Right lobe of liver (tissue), 6 donors: ENCODE results near the gene BTBD16. TPM values are rescaled to one million over a fixed set of nuclear protein-coding genes. Genes with fewer than 3 reads are reported as not detected.

Source experiments
- ATAC-seq, 4 donors: fragments of 200-7000 bp; cut with Tn5 transposase; one replicate each; pipeline ENCODE4 v1.9.1; 2020; ENCODE audit warnings: mild to moderate bottlenecking in 4 of 4, moderate library complexity in 4 of 4
- DNase-seq, 3 donors: peaks; one replicate each; pipeline ENCODE4 v3.0.0-alpha.2; 2020
- H3K27ac ChIP-seq, 3 donors: fragments of 200-600 bp; one replicate each; pipeline ENCODE4 v1.8.0; 2022
- H3K27me3 ChIP-seq, 2 donors: fragments of 200-600 bp; one replicate each; pipeline ENCODE4 v1.8.0; 2022
- H3K36me3 ChIP-seq, 4 donors: fragments of 200-600 bp; sonication (generic) in 1 of 4; one replicate each; pipeline versions ENCODE4 v1.5.1 to v1.8.0; 2017 to 2022; ENCODE audit warnings: control low read depth in 1 of 4
- H3K4me1 ChIP-seq, 4 donors: fragments of 200-600 bp; sonication (generic) in 1 of 4; one replicate each; pipeline versions ENCODE4 v1.5.1 to v1.8.0; 2017 to 2022; ENCODE audit warnings: control low read depth in 1 of 4
- H3K4me3 ChIP-seq, 3 donors: fragments of 200-600 bp; one replicate each; pipeline ENCODE4 v1.8.0; 2022
- H3K9me3 ChIP-seq, 4 donors: fragments of 200-600 bp; sonication (generic) in 1 of 4; one replicate each; pipeline versions ENCODE4 v1.5.1 to v1.8.0; 2017 to 2022; ENCODE audit warnings: control low read depth in 1 of 4
- CTCF ChIP-seq, 4 donors: fragments of 200-600 bp in 3 of 4; fragments of 450-650 bp in 1 of 4; IDR thresholded peaks; one replicate each; pipeline versions ENCODE4 v1.5.1 to v1.8.0; 2016 to 2022; ENCODE audit warnings: antibody characterized with exemption in 4 of 4, mild to moderate bottlenecking in 2 of 4
- POLR2A ChIP-seq: fragments of 450-650 bp; IDR thresholded peaks from one replicate; pipeline ENCODE4 v1.6.1; 2017; ENCODE audit warnings: antibody characterized with exemption, mild to moderate bottlenecking
- WGBS: methylation state at CpG from one replicate; pipeline ENCODE4 v1.1.6; 2018; ENCODE audit warnings: low coverage, low lambda C conversion rate; ENCODE audit not compliant: insufficient coverage; ENCODE audit errors: missing lambda C conversion rate; 5-methylcytosine and 5-hydroxymethylcytosine counted together
- intact Hi-C, 2 donors: fragments of 100-400 bp; cut with DNase I; formaldehyde crosslinking; loops; one replicate each; pipeline versions ENCODE4 v1.11.2 to v1.14.1; 2022
- total RNA-seq, 6 experiments: library from RNA; depleted of rRNA in 2 of 6; stranded (reverse); fragments of >200 nt in 2 of 6; fragmentation: NEBNext Ultra II Directional in 3 of 6; extraction: Animal tissue kit (Norgen Biotek cat#: 25700) in 3 of 6; gene quantifications; one replicate each; pipeline versions ENCODE4 v1.1.0 to v1.2.4, GENCODE V29; 2016 to 2023
- donor health status: DM: no; HTN: yes; CAD: no.
- donor health status: DM: no; HTN: no; CAD: no.
- donor health status: DM: no; HTN: no; CAD: no.
- donor health status: DM: no; HTN: yes; CAD: no.
- donor health status: DM: no; HTN: yes; CAD: no.

Gene BTBD16
- total RNA-seq, 6 experiments from 2014 or later = 0.98 to 3.0 (median 2.0) TPM

- H3K27me3 ChIP-seq = no peaks in the 10 kb centered on the region
- no peak overlapping the region for H3K4me3 ChIP-seq
- WGBS = 71% methylated on average over 1 of the region's 11 CpGs
- no peaks in the 10 kb centered on the region for H3K9me3 ChIP-seq
- no peak for DNase-seq
- peaks cover 0 to 20% (median 0%) of the 10 kb centered on the region in 4 donors for H3K36me3 ChIP-seq
- no peaks in the 10 kb centered on the region for H3K4me1 ChIP-seq
- TF ChIP-seq CTCF (IDR thresholded peaks at IDR 0.05) (no peak), POLR2A (no peak)
- intact Hi-C loops = no loop called here
- no peak for ATAC-seq
- no peak overlapping the region for H3K27ac ChIP-seq
Observed at GRCh38 chr10:122245897-122246296, 25.2 kb upstream of the BTBD16 start.

DNA sequence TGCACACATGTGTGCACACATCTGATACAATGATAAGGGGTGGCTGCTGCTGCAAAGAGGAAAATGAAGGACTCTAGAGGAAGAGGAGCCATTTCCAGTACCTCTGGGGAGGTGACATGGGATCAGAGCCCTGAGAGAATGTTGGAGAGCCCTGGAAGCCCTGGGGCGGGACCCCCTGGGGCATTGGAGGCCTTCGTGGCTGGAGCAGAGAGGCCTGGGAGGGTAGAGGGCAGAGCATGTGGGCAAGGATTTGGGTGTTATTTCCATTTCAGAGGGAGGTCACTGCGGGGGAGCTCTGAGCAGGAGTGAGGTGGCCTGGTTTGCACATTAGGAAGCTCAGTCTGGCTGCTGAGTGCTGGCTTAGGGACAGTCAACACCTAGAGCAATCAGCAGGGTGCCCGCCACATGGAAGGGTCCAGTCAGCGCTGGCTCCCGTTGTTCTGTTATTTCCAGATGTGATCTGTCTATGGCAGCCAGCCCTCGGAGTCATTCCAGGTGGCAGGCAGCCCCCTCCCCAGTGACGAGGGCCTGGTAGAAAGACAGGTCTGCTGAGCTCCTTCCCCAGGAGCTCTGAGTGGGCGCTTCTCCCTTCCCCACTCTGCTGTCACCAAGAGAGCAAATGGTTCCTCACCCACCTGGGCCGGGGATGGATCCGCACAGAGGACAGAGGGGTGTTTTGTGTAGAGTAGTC is 24.1 kb upstream of the BTBD16 start:
- 88% methylated on average over 3 of the region's 11 CpGs for WGBS
- no peak for ATAC-seq
- H3K27me3 ChIP-seq = no peaks in the 10 kb centered on the region
- no peaks in the 10 kb centered on the region for H3K9me3 ChIP-seq
- intact Hi-C loops = no loop called here
- no peak overlapping the region for H3K27ac ChIP-seq
- TF ChIP-seq CTCF (IDR thresholded peaks at IDR 0.05) = no peak
- TF ChIP-seq POLR2A = no peak
- peaks cover 0 to 9% (median 0%) of the 10 kb centered on the region in 4 donors for H3K36me3 ChIP-seq
- no peak overlapping the region for H3K4me3 ChIP-seq
- no peak for DNase-seq
- no peaks in the 10 kb centered on the region for H3K4me1 ChIP-seq

DNA sequence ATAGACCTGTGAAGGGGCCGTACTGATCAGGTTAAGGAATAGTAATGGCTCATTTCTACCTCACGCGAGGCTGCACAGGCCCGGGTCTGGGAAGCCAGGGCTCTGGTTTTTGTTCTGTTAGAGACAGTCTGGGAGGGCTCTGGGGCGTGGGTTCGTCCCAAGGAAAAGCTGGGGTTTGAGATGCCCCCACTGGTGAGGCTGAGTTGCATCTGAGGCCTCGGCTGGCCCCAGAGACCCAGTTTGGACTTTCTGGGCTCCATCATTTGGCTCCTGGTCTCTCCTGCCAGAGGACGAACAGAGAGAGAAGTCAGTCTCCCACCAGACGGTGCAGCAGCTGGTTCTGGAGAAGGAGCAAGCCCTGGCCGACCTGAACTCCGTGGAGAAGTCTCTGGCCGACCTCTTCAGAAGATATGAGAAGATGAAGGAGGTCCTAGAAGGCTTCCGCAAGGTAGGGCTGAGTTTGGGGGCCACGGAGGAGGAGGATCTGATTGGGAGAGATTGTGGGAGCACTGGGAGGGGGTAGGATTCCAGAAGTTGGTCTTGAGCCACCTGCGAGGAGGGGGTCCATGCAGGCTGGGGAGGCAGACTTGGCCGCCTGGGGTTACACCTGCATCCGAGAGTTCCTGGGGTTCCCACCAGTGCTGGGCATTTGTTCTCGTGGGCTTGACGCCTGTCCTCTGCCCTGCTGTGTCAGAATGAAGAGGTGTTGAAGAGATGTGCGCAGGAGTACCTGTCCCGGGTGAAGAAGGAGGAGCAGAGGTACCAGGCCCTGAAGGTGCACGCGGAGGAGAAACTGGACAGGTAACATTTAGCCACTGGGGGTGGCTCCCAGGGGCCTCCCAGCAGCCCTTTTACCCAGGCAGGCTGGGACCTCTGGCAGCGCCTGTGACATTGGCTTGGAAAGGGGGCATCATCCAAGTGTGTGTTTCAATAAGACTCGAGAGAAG is 22.5 kb upstream of the BTBD16 start:
- TF ChIP-seq CTCF (IDR thresholded peaks at IDR 0.05) (no peak), POLR2A (no peak)
- intact Hi-C loops = no loop called here
- Histone ChIP-seq H3K27me3 (no peaks in the 10 kb centered on the region), H3K4me3 (no peak overlapping the region), H3K4me1 (no peaks in the 10 kb centered on the region), H3K36me3 (peaks cover 0 to 3% (median 0%) of the 10 kb centered on the region in 4 donors), H3K9me3 (no peaks in the 10 kb centered on the region), H3K27ac (no peak overlapping the region)
- WGBS = 88% methylated on average over 15 of the region's 25 CpGs
- DNase-seq = no peak
- ATAC-seq = no peak

DNA sequence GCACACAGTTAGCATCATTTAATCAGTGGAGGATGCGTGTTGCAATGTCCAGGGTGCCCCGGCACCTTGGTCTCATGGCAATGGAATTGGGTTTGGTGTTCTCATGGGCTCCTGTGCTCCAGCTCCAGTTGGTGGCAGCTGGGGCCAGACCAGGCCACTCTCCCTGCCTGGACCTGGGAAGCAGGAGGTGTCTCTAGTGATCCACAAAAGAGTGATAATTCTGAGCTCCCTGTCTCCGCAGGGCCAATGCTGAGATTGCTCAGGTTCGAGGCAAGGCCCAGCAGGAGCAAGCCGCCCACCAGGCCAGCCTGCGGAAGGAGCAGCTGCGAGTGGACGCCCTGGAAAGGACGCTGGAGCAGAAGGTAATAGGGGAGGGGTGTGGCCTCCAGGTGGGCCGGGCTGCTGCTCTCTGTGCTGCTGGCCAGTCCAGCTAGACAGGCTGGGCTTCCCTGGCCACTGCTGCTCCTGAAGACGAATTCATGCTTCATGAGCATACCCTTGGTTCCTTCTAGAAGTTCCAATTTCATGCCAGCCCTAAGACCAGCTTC is 21.7 kb upstream of the BTBD16 start:
- no peaks in the 10 kb centered on the region for H3K9me3 ChIP-seq
- H3K4me1 ChIP-seq = no peaks in the 10 kb centered on the region
- intact Hi-C loops = no loop called here
- H3K36me3 ChIP-seq = no peaks in the 10 kb centered on the region
- DNase-seq (no peak), ATAC-seq (no peak)
- H3K27ac ChIP-seq = no peak overlapping the region
- 100% methylated on average over 2 of the region's 11 CpGs for WGBS
- TF ChIP-seq POLR2A (no peak), CTCF (IDR thresholded peaks at IDR 0.05) (no peak)
- H3K27me3 ChIP-seq = no peaks in the 10 kb centered on the region
- no peak overlapping the region for H3K4me3 ChIP-seq
